Right atrium auricular region (tissue), 2 donors: ENCODE measurements around the gene TSPAN5. TPM values are rescaled to one million over a fixed set of nuclear protein-coding genes. Genes with fewer than 3 reads are reported as not detected.

ENCODE experiments used
- DNase-seq: peaks from one replicate; pipeline ENCODE4 v3.0.0-alpha.2; 2019; ENCODE audit warnings: low spot score
- H3K27ac ChIP-seq, 2 donors: fragments of 200-600 bp; sonication (generic); 1 replicate in 1 of 2; 2 replicates in 1 of 2; pipeline ENCODE4 v1.5.1; 2016 to 2019
- H3K27me3 ChIP-seq, 2 donors: fragments of 200-600 bp; sonication (generic); one replicate each; pipeline versions ENCODE4 v1.5.1 to v1.6.0; 2017 to 2019
- H3K36me3 ChIP-seq: fragments of 200-600 bp; sonication (generic); one replicate; pipeline ENCODE4 v1.5.1; 2016
- H3K4me1 ChIP-seq, 2 donors: fragments of 200-600 bp; sonication (generic); one replicate each; pipeline versions ENCODE4 v1.5.1 to v1.6.0; 2017 to 2019
- H3K4me3 ChIP-seq, 2 donors: fragments of 200-600 bp; sonication (generic); 1 replicate in 1 of 2; 2 replicates in 1 of 2; pipeline ENCODE4 v1.5.1; 2017 to 2019; ENCODE audit warnings: mild to moderate bottlenecking in 1 of 2, moderate library complexity in 1 of 2
- H3K9me3 ChIP-seq, 2 donors: fragments of 200-600 bp; sonication (generic); one replicate each; pipeline ENCODE4 v1.5.1; 2019
- CTCF ChIP-seq, 2 donors: fragments of 200-600 bp; sonication (generic); IDR thresholded peaks; one replicate each; pipeline ENCODE4 v1.5.1; 2019; ENCODE audit warnings: antibody characterized with exemption in 2 of 2
- total RNA-seq, 2 donors: library from RNA; depleted of rRNA; stranded (reverse); fragments of >200 nt; gene quantifications; one replicate each; pipeline ENCODE4 v1.1.0, GENCODE V29; 2016

Gene TSPAN5
- total RNA-seq, 2 donors from 2014 or later, result 1.8 to 5.7 TPM

GRCh38 chr4:98626350-98626749 lies 32.1 kb downstream of the TSPAN5 start:
- TF ChIP-seq CTCF (IDR thresholded peaks at IDR 0.05), result no peak
- DNase-seq, result no peak
- Histone ChIP-seq H3K36me3 (no peaks in the 10 kb centered on the region), H3K27ac (no peak overlapping the region), H3K4me1 (peaks cover 0 to 7% of the 10 kb centered on the region in 2 donors), H3K27me3 (no peaks in the 10 kb centered on the region), H3K9me3 (no peaks in the 10 kb centered on the region), H3K4me3 (no peak overlapping the region)

DNA sequence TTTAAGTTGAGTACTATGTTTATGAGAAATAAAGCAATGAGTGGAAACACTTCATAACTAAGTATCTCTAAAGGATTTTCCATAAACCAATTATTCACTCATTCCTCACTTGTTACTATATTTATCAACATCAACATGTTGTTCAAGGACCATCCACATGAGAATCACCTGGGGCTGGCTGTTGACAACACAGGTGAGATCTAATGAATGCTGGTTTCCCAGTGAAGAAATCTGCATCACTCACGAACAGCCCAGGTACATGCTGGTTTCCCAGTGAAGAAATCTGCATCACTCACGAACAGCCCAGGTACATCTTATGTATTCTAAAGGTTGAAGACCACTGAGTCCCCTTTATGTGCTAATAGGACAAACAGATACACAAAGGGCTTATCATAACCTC lies 32.5 kb downstream of the TSPAN5 start:
- Histone ChIP-seq H3K4me1 (peaks cover 0 to 7% of the 10 kb centered on the region in 2 donors), H3K9me3 (no peaks in the 10 kb centered on the region), H3K36me3 (no peaks in the 10 kb centered on the region), H3K27me3 (no peaks in the 10 kb centered on the region), H3K4me3 (no peak overlapping the region), H3K27ac (no peak overlapping the region)
- DNase-seq, result no peak
- no peak for TF ChIP-seq CTCF (IDR thresholded peaks at IDR 0.05)

DNA sequence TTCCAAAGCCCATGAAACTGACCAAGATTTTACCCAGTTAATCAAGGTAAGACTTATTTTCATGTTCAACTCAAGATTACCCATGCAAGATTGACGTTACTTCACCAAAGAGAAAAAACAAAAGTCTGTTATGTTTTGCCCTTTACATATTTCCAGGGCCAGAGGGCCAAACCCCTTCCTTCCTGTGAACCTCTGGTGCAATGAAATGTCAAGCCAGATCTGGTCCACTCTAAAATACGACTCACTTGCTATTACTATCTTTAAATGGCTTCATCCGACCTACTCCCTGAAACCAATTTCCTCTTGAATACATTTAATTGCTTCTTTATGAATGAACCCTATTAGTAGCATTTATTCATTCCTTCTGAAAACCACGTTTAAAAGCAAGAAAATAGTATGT lies 33.0 kb downstream of the TSPAN5 start:
- Histone ChIP-seq H3K27ac (no peak overlapping the region), H3K4me3 (no peak overlapping the region), H3K36me3 (no peaks in the 10 kb centered on the region), H3K27me3 (no peaks in the 10 kb centered on the region), H3K9me3 (no peaks in the 10 kb centered on the region), H3K4me1 (peaks cover 0 to 7% of the 10 kb centered on the region in 2 donors)
- no peak for TF ChIP-seq CTCF (IDR thresholded peaks at IDR 0.05)
- DNase-seq, result no peak

DNA sequence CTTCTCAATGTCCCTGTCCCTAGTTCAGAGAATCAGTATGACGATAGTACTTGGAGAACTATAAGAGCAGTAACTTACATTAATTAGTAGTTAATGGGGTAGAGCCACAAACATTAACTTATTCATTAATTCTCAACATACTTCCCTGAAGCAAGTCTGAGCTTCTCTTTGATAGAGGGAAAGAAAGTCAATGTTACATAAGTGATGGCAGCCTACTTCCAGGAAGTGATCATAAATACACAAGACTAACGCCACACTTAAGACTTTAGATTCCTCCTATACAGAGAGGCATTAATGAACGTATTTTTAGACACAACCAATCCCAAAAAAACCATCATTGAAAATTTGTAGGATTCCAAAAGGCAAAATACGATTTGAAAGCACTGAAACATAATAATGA lies 33.8 kb downstream of the TSPAN5 start:
- peaks cover 0 to 7% of the 10 kb centered on the region in 2 donors for H3K4me1 ChIP-seq
- no peaks in the 10 kb centered on the region for H3K9me3 ChIP-seq
- H3K27ac ChIP-seq, result no peak overlapping the region
- no peak for DNase-seq
- H3K36me3 ChIP-seq, result no peaks in the 10 kb centered on the region
- no peaks in the 10 kb centered on the region for H3K27me3 ChIP-seq
- no peak overlapping the region for H3K4me3 ChIP-seq
- no peak for TF ChIP-seq CTCF (IDR thresholded peaks at IDR 0.05)

DNA sequence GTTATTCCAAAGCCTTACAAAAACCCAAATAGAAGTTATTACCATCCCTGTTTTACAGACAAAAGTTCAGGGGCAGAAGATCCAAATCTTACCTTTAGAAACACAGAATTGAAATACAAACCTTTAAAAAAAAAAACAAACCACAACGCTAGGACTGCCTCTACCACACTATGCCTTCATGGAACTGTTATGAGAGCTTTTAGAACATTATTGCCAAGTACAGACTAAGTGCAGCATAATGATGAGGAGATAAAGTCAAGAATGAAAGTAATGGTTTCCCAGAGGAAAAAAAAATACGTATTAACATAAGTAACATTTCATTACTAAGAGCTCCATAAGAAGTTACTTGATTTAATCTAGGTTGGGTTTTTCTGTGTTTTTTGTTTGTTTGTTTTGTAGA lies 34.3 kb downstream of the TSPAN5 start:
- H3K9me3 ChIP-seq, result no peaks in the 10 kb centered on the region

More for the DNA sequence above, 34.3 kb downstream of the TSPAN5 start:
- H3K27me3 ChIP-seq, result no peaks in the 10 kb centered on the region
- H3K36me3 ChIP-seq, result no peaks in the 10 kb centered on the region
- no peak for TF ChIP-seq CTCF (IDR thresholded peaks at IDR 0.05)
- peaks cover 0 to 7% of the 10 kb centered on the region in 2 donors for H3K4me1 ChIP-seq
- no peak overlapping the region for H3K4me3 ChIP-seq
- no peak for DNase-seq
- no peak overlapping the region for H3K27ac ChIP-seq
